GM18526 (cell line): ENCODE data around the gene CIZ1.

Experiments
- POLR2A ChIP-seq: IDR thresholded peaks from 3 replicates; pipeline ENCODE4 v1.6.1; 2011; ENCODE audit not compliant: insufficient read length; ENCODE audit errors: extremely low read depth

Gene CIZ1

DNA sequence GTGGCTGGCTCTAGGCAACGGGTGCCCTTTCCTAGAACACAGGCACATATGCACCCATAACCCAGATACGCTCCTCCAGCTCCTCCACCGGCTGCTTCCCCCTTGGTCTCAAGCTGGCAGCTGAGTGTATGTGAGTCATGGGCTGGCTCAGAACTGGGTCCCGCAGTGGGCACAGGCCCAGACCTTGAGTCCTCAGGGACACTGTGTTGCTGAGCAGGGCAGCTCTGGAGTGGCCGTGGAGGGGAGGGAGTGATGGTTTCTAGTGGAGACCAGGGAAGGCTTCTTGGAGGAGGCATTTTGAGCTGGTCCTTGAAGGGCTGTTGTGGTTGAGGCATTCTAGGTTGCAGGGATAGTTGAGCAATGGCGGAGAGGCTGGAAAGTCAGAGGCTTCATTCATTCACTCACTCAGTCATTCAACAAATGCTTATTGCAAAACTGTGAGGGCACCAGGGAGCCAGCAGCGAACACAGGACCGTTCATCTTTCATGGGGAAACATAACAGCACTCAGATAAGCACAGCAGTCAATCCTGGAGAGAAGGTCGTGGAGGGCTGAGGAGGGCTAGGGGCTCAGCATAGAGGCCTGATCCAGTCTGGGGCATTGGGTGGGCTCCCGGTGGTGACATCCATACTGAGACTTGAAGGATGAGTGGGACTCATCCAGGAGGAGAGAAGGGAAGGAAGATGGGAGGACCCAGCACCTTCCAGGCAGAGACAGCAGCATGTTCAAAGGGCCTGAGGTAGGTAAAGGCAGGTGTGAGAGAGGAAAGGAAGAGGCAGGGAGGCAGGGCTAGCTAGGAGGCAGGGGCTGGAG, 29.0 kb downstream of the CIZ1 start:
- no peak for TF ChIP-seq POLR2A

DNA sequence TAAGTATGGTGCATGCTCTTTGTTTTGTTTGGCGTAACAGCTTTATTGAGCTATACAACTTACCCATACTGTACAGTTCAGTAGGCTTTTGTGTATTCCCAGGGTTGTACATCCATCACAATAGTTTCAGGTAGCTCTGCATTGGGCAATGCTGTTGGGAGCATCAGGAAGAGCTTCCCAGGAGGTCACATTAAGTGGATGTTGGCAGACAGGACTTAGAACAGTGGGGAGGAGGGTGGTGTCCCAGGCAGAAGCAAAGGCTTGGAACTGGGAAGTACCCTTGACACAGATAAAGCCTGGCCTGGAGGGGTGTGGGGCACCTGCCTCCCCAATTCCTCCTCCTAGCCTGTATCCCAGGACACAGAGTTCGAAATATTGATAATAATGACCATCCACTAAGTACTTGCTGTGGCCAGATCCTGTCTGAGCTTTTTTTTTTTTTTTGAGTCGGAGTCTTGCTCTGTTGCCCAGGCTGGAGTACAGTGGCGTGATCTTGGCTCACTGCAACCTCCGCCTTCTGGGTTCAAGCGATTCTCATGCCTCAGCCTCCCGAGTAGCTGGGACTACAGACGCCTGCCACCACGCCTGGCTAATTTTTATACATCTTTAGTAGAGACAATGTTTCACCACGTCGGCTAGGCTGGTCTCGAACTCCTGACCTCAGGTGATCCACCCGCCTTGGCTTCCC, 30.0 kb downstream of the CIZ1 start:
- no peak for TF ChIP-seq POLR2A

DNA sequence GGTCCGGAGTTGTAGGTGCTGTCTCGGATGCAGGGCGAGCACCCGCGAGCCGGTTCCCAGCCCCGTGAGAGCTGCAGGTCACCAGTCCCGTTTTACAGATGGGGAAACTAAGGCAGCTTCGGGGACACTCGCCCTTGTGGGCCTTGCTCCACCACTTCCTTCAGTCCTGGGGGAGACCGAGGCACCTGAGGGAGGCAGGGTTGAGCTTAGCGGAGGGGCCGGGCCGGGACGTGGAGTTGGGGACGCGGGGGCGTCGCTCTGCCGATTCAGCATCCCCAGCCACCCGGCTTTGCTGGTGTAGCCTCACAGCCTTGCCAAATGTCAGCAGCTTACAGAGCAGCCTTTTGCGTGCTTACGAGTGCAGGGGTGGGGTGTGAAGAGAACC, 30.8 kb downstream of the CIZ1 start:
- TF ChIP-seq POLR2A = no peak

DNA sequence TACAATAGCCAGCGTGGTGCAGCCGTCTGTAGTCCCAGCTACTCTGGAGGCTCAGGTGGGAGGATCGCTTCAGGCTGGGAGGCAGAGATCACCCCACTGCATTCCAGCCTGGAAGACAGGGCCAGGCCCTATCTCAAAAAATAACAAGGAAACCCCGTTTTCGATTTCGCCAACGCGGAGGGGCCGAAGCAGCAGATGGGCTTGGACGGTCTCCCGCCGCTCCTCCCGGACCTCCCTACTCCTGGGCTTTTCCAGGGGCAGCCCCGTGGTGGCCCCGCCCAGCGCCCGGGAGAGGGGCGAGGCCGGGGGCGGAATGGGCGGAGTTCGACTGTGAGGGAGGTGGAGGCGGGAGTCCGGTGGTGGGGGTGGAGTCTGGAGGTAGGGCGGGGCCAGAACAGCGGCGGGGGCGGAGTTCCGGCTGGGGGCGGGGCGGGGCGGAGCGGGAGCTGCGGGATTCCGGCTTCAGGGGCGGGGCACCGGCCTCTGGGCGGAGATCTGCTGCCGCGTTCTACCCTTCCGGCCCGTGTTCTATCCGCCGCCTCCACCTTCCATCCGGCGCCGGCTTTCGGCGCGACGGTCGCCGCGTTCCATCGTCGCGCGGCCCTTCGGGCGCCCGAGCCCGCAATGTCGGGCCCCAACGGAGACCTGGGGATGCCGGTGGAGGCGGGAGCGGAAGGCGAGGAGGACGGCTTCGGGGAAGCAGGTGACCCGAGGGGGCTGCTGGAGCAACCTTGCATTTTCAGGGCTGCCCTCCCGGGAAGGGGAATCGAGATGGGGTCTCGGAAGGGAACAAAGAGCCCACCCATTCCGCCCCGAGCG, 31.4 kb downstream of the CIZ1 start, which contains the start of gene BBLN:
BBLN (plus strand) TSS at position 482 of the 819 bp plus-strand sequence; CDS start at position 625, 143 bp downstream.
- TF ChIP-seq POLR2A = peak; percentile 90

DNA sequence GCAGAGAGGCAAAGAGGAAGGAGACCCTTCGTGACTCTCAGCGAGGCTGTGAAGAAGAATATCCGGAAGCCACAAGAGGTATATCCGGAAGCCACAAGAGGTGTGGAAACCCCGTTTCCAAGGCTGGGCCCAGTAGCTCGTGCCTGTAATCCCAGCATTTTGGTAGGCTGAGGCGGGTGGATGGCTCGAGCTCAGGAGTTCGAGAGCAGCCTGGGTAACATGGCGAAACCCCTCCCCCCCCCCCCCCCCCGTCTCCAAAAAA, 31.9 kb downstream of the CIZ1 start:
- no peak for TF ChIP-seq POLR2A

DNA sequence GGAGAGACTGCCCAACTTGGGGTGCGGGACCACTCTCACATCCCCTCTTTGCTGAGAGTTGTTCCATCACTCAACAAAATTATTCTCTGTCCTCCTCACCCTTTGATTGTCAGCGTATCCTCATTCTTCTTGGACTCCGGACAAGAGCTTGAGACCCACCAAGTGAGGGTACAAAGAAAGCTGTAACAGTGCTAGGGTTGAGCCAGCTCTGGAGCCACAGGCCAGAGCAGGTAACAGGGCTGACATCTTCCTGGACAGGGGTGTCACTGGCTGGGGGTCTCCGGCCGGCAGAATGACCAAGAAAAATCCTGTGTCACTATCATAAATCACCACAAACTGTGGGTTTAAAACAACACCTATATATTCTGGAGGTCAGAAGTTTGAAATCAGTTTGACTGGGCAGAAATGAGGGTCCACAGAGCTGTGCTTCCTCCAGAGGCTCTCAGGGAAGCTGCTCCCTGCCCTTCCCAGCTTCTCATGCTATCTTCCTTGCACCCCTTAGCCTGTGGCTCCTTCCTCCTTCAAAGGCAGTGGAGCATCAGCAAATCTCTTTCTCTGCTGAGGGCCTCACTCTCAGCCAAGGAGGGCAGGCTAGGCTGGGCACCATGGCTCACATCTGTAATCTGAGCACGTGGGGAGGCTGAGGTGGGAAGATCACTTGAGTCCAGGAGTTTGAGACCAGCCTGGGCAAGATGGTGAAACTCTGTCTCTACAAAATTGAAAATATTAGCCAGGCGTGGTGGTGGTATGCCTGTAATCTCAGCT, 35.5 kb downstream of the CIZ1 start:
- no peak for TF ChIP-seq POLR2A

DNA sequence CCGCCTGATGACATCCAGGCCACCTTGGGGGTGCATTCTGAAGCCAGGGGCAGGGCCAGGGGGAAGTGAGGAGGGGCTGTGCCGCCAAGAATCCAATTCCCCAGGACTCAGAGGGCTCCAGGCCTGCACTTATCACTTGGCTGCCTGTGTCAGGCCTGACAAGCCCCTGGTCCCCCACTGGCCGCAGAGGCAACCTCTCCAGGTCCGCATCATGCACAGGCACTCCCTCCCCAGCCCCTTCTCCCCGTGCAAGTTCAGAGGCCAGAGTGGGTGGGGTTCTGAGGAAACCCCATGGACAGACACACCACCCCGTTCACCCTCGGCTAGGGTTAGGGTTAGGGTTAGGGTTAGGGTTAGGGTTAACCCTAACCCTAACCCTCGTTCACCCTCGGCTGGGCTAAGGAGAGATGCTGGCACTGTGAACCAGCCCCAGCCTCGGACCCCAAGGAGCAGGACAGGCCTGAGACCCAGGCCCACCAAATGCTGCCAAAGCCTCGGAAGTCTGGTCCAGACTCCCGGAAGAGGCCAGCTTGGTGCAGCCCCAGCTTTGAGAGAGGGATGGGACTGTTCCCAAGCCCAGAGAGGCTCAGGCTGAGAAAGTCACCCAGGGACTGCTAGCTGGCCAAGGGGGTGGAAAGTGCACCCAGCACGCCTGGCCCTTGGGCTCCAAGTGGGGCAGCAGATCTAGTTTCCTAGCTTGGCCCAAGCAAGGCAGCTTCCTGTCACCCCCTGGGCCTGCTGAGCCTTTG, 37.3 kb downstream of the CIZ1 start:
- no peak for TF ChIP-seq POLR2A

DNA sequence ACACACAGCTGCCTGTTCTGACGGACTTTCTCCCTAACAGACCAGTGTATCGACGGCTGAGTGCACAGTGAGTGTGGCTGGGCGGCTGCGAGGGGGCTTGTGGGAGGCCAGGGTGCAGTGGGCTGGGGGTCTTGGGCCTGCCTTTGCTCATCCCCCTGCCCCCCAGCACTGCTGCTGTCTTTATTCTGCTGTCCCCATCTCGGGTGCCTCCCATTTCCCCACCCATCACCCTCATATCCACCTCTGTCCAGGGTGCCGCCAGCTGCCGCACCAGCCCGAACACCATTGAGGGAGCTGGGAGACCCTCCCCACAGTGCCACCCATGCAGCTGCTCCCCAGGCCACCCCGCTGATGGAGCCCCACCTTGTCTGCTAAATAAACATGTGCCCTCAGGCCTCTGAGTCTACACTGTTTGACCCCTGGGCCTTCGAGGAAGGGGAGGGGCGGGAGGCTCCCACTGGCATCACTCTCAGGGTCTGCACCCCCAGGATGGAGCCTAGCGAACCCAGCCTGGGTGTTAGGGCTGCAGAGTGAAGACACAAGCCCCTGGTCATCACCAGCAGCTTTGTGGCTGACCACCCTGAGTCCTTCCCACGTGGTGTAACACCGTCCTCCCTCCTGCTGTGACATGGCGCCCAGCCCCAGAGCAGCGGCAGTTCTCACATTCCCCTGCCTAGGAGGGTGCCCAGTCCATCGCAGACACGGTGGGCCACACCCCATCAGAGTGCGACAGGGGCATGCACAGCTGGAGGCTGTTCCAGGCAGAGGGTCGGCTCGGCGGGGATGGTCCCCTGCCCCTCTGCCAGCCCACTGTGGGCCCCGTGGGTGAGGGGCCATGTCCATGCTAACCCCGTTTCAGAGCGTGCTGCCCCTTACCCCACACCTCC, 38.1 kb downstream of the CIZ1 start:
- TF ChIP-seq POLR2A = no peak

DNA sequence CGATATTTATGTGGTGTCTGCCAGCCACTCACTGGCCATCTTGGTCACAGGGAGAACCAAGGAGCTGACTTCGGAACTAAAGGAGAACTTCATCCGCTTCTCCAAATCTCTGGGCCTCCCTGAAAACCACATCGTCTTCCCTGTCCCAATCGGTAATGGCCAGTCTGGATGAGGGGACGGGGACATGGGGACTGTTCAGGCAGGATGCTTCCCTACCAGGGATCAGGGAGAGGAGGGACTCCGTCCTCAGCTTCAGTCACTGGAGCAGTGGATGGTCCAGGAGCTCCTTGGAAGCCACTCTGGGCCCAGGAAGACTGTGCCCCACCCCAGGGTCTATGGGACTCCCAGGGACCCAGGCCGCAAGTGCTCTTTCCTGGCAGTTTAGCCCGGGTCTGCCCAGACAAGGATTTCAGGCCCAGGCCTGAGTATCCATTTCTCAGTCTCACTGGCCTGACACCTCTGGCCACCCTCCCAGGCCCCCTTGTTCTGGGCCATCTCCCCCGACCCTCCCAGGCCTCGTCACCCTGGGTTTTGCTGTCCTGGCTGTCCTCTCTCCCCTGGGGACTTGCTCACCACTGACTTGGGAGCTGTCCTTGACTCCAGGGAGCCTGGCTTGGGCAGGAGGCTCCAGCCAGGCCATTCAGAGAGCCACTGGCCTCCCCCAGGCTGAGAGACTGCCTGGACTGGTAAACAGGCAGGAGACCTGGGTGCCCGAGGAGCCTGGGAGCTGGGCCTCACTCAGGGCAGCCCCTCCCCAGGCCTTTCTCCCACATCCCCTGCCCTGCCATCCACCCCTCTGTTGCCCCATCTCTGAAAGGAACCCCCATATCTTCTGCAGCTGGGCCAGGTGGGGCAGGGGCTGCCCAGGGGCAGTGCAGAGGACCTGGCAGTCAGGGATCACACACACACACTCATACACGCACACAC, 39.0 kb downstream of the CIZ1 start:
- no peak for TF ChIP-seq POLR2A

DNA sequence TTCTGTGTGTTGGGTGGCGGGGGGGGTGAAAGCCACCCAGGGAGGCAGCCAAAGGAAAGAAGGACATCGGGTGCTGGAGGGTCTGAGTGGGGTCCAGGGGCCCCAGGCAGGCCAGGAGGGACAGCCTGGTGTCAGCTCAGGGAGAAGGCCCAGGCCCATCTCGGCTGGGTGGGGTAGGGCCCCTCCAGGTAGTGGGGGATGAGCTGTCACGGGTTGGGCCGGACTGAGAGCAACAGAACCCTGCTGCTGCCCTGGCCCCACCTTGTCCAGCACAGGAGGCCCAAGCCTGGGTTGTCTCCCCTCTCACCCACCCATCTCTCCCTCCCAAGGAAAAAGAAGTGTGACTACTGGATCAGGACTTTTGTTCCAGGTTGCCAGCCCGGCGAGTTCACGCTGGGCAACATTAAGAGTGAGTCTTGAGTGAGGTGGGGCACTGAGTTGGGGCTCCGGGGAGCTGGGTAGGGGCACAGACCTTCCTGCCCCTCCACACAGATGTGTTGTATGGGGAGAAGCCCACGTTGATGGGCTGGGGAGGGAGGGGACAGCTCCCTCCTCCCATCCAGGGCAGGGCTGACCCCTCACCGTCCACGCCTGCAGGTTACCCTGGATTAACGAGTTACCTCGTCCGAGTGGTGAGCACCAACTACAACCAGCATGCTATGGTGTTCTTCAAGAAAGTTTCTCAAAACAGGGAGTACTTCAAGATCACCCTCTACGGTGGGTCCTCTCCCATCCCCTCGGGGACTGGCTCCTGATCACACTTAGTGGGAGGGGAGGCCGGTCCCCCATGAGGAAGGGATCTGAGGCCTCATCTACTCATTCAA, 39.9 kb downstream of the CIZ1 start:
- TF ChIP-seq POLR2A = no peak

DNA sequence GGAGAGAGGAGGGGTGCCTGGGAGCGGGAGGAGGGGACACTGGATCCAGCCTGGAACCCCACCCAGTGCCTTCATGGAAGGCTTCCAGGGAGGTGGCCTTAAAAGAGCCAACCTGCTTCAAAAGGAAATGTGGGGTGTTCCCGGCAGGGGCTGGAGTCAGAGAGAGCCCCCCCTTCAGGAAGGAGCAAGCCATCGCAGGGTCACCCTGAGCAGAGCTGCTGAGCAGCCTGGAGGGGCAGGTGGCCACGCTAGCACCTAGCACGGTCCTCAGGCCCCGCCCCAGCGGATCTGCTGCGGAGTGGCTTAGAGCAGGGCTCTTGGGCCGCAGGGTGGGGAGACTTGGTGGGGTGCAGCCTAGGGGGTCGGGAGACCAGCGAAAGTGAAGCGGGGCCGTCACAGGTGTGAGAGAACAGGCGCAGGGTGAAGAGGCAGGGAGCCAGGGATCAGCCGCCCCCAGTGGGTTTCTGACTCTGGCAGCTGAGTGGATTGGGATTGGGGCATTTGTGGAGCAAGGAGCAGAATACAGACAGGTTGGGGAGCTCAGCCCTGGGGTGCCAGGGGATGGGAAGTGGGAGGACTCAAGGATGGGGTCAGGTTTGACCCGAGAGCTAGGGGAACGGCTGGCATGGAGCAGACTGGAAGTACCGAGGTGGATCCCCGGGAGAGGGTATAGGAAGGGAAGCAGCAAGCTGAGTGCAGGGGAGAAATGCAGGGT, 40.6 kb downstream of the CIZ1 start:
- TF ChIP-seq POLR2A = no peak

DNA sequence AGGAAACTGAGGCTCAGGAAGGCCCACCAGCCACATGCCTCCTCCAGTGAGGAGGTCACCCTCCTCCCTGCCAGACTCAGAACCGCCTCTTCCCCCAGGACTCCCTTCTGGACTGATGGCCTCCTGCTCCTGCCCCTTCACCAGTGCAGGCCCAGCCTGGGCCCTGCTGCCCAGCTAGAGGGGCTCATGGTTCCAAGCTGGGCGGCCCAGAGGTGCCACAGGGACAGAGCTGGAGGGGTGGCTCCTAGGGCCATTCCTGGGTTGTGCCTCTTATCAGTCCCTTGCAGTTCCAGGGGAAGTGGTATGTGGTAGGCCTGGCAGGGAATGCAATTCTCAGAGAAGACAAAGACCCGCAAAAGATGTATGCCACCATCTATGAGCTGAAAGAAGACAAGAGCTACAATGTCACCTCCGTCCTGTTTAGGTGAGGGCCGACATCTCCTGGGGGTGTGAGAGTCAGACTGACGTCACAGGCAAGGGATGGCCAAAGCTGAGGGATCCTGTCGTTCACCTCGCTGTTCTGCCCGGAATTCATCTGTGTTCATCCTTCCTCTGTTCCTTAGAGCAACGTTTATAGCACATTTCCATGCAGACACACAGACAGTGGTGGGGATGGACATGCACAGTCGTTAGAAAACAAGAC, 41.3 kb downstream of the CIZ1 start:
- no peak for TF ChIP-seq POLR2A
